ENCODE results near the gene NCBP3. TPM values are rescaled to one million over a fixed set of nuclear protein-coding genes. Genes with fewer than 3 reads are reported as not detected.

NCBP3 gene
- total RNA-seq, 2 experiments from 2014 or later: 24.5 to 45.7 TPM

DNA sequence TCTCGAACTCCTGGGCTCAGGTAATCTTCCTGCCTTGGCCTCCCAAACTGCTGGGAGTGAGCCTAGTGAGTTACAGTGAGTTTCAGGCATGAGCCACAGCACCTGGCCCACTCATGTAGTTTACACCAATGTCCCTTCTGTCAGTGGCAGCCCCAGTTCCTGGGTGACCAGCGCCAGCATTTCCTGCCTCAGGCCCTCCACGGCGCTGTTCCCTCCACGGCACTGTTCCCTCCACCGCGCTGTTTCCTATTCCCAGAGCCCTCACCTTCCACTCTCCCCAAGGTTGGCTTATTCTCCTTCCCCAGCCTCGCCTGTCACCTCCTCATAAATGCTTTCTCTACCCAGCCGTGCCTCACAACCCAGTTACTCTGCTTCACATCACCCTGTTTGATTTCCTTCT lies 77.7 kb downstream of the NCBP3 start:
- CTCF ChIA-PET (ENCODE audit: unreplicated experiment): interaction anchor here (1.2 kb wide), 1 partner anchor 36 kb away, joined by 3 read pairs; no protein-coding TSS in a partner anchor
- no peak overlapping the region for H3K4me2 ChIP-seq (ENCODE audit: low read length)
- DNase-seq (ENCODE audit: low spot score): no peak
- BruUV-seq (replicated peaks): no TSS peak
- H3K36me3 ChIP-seq (ENCODE audit: insufficient read depth, low read length): no peaks in the 10 kb centered on the region
- H3K4me3 ChIP-seq (ENCODE audit: low read depth, low read length, poor library complexity, severe bottlenecking): no peak overlapping the region
- H3K9me3 ChIP-seq (ENCODE audit: low read length): no peaks in the 10 kb centered on the region
- H3K9me2 ChIP-seq (ENCODE audit: insufficient read depth, low read length): no peaks in the 10 kb centered on the region
- H3K27ac ChIP-seq (ENCODE audit: low read depth, low read length, poor library complexity, severe bottlenecking): no peak overlapping the region
- H4K20me1 ChIP-seq (ENCODE audit: insufficient read depth, low read length): no peaks in the 10 kb centered on the region
- H3K79me2 ChIP-seq (ENCODE audit: insufficient read depth, low read depth, low read length): no peaks in the 10 kb centered on the region
- H3K4me1 ChIP-seq (ENCODE audit: insufficient read depth, low read length, poor library complexity, severe bottlenecking): peaks cover 12% of the 10 kb centered on the region
- TF ChIP-seq, protein P1, sequence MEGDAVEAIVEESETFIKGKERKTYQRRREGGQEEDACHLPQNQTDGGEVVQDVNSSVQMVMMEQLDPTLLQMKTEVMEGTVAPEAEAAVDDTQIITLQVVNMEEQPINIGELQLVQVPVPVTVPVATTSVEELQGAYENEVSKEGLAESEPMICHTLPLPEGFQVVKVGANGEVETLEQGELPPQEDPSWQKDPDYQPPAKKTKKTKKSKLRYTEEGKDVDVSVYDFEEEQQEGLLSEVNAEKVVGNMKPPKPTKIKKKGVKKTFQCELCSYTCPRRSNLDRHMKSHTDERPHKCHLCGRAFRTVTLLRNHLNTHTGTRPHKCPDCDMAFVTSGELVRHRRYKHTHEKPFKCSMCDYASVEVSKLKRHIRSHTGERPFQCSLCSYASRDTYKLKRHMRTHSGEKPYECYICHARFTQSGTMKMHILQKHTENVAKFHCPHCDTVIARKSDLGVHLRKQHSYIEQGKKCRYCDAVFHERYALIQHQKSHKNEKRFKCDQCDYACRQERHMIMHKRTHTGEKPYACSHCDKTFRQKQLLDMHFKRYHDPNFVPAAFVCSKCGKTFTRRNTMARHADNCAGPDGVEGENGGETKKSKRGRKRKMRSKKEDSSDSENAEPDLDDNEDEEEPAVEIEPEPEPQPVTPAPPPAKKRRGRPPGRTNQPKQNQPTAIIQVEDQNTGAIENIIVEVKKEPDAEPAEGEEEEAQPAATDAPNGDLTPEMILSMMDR (conservative IDR thresholded peaks at IDR 0.05; ENCODE audit: low read length): no peak
- no peak for TF ChIP-seq EZH2phosphoT487 (IDR thresholded peaks at IDR 0.05; ENCODE audit: borderline replicate concordance, low read depth, low read length)
- intact Hi-C loops (cut with micrococcal nuclease; ENCODE audit: unreplicated experiment): no loop called here
- H2AFZ ChIP-seq (ENCODE audit: low read length): no peak overlapping the region
- POLR2A ChIA-PET: interaction anchor here (0.5 kb wide), 1 partner anchor 78 kb away, joined by 6 read pairs; the partner anchor contains the start of gene NCBP3

DNA sequence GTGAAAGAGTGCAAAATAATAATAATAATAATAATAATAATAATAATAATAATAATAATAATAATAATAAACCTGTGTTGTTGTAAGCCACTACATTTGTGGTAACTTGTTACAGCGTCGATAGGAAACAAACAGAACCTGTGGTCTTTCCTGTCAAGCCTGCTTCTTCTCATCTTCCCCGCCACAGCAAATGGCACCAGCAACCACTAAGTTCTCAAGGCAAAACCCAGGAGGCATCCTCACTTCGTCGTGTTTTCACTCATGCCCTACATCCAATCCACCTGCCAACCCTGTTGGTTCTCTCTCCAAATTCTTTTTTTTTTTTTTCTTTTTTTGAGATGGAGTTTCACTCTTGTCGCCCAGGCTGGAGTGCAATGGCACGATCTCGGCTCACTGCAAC lies 79.3 kb downstream of the NCBP3 start:
- H3K9me3 ChIP-seq (ENCODE audit: low read length): no peaks in the 10 kb centered on the region
- peaks cover 12% of the 10 kb centered on the region for H3K4me1 ChIP-seq (ENCODE audit: insufficient read depth, low read length, poor library complexity, severe bottlenecking)
- H3K4me2 ChIP-seq (ENCODE audit: low read length): no peak overlapping the region
- intact Hi-C loops (cut with micrococcal nuclease; ENCODE audit: unreplicated experiment): no loop called here
- H3K36me3 ChIP-seq (ENCODE audit: insufficient read depth, low read length): no peaks in the 10 kb centered on the region
- H3K79me2 ChIP-seq (ENCODE audit: insufficient read depth, low read depth, low read length): no peaks in the 10 kb centered on the region
- no peak for DNase-seq (ENCODE audit: low spot score)
- no TSS peak for BruUV-seq (replicated peaks)
- H3K4me3 ChIP-seq (ENCODE audit: low read depth, low read length, poor library complexity, severe bottlenecking): no peak overlapping the region
- CTCF ChIA-PET (ENCODE audit: unreplicated experiment): no interaction called here
- POLR2A ChIA-PET: no interaction called here
- H2AFZ ChIP-seq (ENCODE audit: low read length): no peak overlapping the region
- H3K9me2 ChIP-seq (ENCODE audit: insufficient read depth, low read length): no peaks in the 10 kb centered on the region
- no peaks in the 10 kb centered on the region for H4K20me1 ChIP-seq (ENCODE audit: insufficient read depth, low read length)
- H3K27ac ChIP-seq (ENCODE audit: low read depth, low read length, poor library complexity, severe bottlenecking): no peak overlapping the region
- TF ChIP-seq, protein P1 (conservative IDR thresholded peaks at IDR 0.05; ENCODE audit: low read length): no peak
- TF ChIP-seq EZH2phosphoT487 (IDR thresholded peaks at IDR 0.05; ENCODE audit: borderline replicate concordance, low read depth, low read length): no peak

DNA sequence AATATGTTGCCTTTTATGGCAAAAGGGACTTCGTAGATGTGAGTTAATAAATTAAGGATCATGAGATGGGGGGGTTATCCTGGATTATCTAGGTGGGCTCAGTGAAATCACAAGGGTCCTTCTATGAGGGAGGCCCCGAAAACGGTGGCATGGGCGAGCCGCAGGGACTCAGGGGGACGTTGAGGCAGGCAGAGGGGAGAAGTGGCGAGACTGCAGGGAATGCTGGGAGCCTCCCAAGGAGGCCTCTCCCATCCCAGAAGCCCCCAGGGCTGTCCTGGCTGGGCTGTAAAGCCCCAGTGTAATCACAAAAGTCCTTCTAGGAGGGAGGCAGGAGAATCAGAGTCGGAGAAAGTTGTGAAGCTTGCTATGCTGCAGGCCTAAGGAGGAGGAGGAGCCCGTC lies 80.1 kb downstream of the NCBP3 start:
- no TSS peak for BruUV-seq (replicated peaks)
- intact Hi-C loops (cut with micrococcal nuclease; ENCODE audit: unreplicated experiment): no loop called here

More for the DNA sequence above, 80.1 kb downstream of the NCBP3 start:
- Histone ChIP-seq H3K27ac (ENCODE audit: low read depth, low read length, poor library complexity, severe bottlenecking) (no peak overlapping the region), H3K79me2 (ENCODE audit: insufficient read depth, low read depth, low read length) (no peaks in the 10 kb centered on the region), H3K4me3 (ENCODE audit: low read depth, low read length, poor library complexity, severe bottlenecking) (no peak overlapping the region), H2AFZ (ENCODE audit: low read length) (no peak overlapping the region), H3K9me3 (ENCODE audit: low read length) (no peaks in the 10 kb centered on the region), H3K4me1 (ENCODE audit: insufficient read depth, low read length, poor library complexity, severe bottlenecking) (peaks cover 9% of the 10 kb centered on the region), H4K20me1 (ENCODE audit: insufficient read depth, low read length) (no peaks in the 10 kb centered on the region), H3K36me3 (ENCODE audit: insufficient read depth, low read length) (no peaks in the 10 kb centered on the region), H3K9me2 (ENCODE audit: insufficient read depth, low read length) (no peaks in the 10 kb centered on the region), H3K4me2 (ENCODE audit: low read length) (no peak overlapping the region)
- no peak for DNase-seq (ENCODE audit: low spot score)
- ChIA-PET CTCF (ENCODE audit: unreplicated experiment) (interaction anchor here (0.6 kb wide), 1 partner anchor 31 kb away, joined by 3 read pairs; no protein-coding TSS in a partner anchor), POLR2A (no interaction called here)
- TF ChIP-seq, protein P1 (conservative IDR thresholded peaks at IDR 0.05; ENCODE audit: low read length): no peak
- no peak for TF ChIP-seq EZH2phosphoT487 (IDR thresholded peaks at IDR 0.05; ENCODE audit: borderline replicate concordance, low read depth, low read length)
